ENCODE data around the gene RPS6KA2. TPM values are rescaled to one million over a fixed set of nuclear protein-coding genes. Genes with fewer than 3 reads are reported as not detected.

RPS6KA2 gene
- total RNA-seq, 1 experiment from 2014 or later, result 4.1 TPM

- no peak overlapping the region for H3K4me3 ChIP-seq (ENCODE audit: low read depth in 2 of 2, low read length in 2 of 2)
- H3K4me1 ChIP-seq (ENCODE audit: control insufficient read depth, insufficient read depth, low read length), result peaks cover under 1% of the 10 kb centered on the region; the same call in 1 of the 2 replicates
- POLR2A ChIA-PET, result no interaction called here
- no peaks in the 10 kb centered on the region for H3K36me3 ChIP-seq (ENCODE audit: control insufficient read depth, insufficient read depth, low read length)
- DNase-seq (ENCODE audit: low read depth, low spot score) (no peak), ATAC-seq (no peak)
- no peak overlapping the region for H3K27ac ChIP-seq (ENCODE audit: low read length)
- BruUV-seq (replicated peaks), result no TSS peak
- H3K9me3 ChIP-seq (ENCODE audit: control insufficient read depth, insufficient read depth, low read depth, low read length), result no peaks in the 10 kb centered on the region
- H3K27me3 ChIP-seq (ENCODE audit: control insufficient read depth, insufficient read depth, low read length), result no peaks in the 10 kb centered on the region
- TF ChIP-seq SIN3A (IDR thresholded peaks at IDR 0.05; ENCODE audit: borderline replicate concordance, insufficient read depth, low read depth, low read length), result no peak
- no peak for TF ChIP-seq CTCF (IDR thresholded peaks at IDR 0.05)
- TF ChIP-seq TCF7L2 (IDR thresholded peaks at IDR 0.05; ENCODE audit: low read depth, low read length), result no peak
- TF ChIP-seq REST (IDR thresholded peaks at IDR 0.05; ENCODE audit: insufficient read depth in 1 of 2, low read depth in 2 of 2, low read length in 1 of 2), result no peak
- no peak for TF ChIP-seq POLR2AphosphoS5 (IDR thresholded peaks at IDR 0.05; ENCODE audit: low read depth, low read length)
- in situ Hi-C loops (cut with HindIII; ENCODE audit: low pct_unique_long_range_greater_than_20kb, low sequenced_read_pairs) (no loop called here), intact Hi-C loops (cut with micrococcal nuclease; ENCODE audit: unreplicated experiment) (no loop called here)
- CTCF ChIA-PET, result no interaction called here
Measured at GRCh38 chr6:166470029-166470862, 156.8 kb downstream of the RPS6KA2 start.

GRCh38 chr6:166469426-166469961 lies 157.6 kb downstream of the RPS6KA2 start:
- TF ChIP-seq CTCF (IDR thresholded peaks at IDR 0.05), result no peak
- no peak for TF ChIP-seq SIN3A (IDR thresholded peaks at IDR 0.05; ENCODE audit: borderline replicate concordance, insufficient read depth, low read depth, low read length)
- TF ChIP-seq REST (IDR thresholded peaks at IDR 0.05; ENCODE audit: insufficient read depth in 1 of 2, low read depth in 2 of 2, low read length in 1 of 2), result no peak
- BruUV-seq (replicated peaks), result no TSS peak
- in situ Hi-C loops (cut with HindIII; ENCODE audit: low pct_unique_long_range_greater_than_20kb, low sequenced_read_pairs), result no loop called here
- intact Hi-C loops (cut with micrococcal nuclease; ENCODE audit: unreplicated experiment), result no loop called here
- POLR2A ChIA-PET, result no interaction called here
- CTCF ChIA-PET, result no interaction called here
- Histone ChIP-seq H3K36me3 (ENCODE audit: control insufficient read depth, insufficient read depth, low read length) (no peaks in the 10 kb centered on the region), H3K4me3 (ENCODE audit: low read depth in 2 of 2, low read length in 2 of 2) (no peak overlapping the region), H3K27ac (ENCODE audit: low read length) (no peak overlapping the region), H3K4me1 (ENCODE audit: control insufficient read depth, insufficient read depth, low read length) (peaks cover 3% of the 10 kb centered on the region; the same call in 1 of the 2 replicates), H3K9me3 (ENCODE audit: control insufficient read depth, insufficient read depth, low read depth, low read length) (no peaks in the 10 kb centered on the region), H3K27me3 (ENCODE audit: control insufficient read depth, insufficient read depth, low read length) (no peaks in the 10 kb centered on the region)
- ATAC-seq (no peak), DNase-seq (ENCODE audit: low read depth, low spot score) (no peak)

Measured in Panc1 (cell line).